ENCODE results near the gene LCTL.
"Not testable (repeated sequence)": the region's sequence is repeated elsewhere in the genome, so short reads cannot be mapped to it uniquely, and the experiment has no call there.

Gene LCTL

GRCh38 chr15:66592505-66593218, 26.9 kb upstream of the LCTL start:
- DNase-seq: no peak
- no peaks in the 10 kb centered on the region for H3K4me1 ChIP-seq (ENCODE audit: control insufficient read depth, insufficient read depth, low read length, poor library complexity, severe bottlenecking)

GRCh38 chr15:66591322-66591862, 25.6 kb upstream of the LCTL start:
- Histone ChIP-seq H3K4me1 (ENCODE audit: control insufficient read depth, insufficient read depth, low read length, poor library complexity, severe bottlenecking) (no peaks in the 10 kb centered on the region), H3K9me3 (ENCODE audit: control insufficient read depth, low read length) (no peaks in the 10 kb centered on the region), H3K4me3 (ENCODE audit: insufficient read depth, low read depth, low read length, poor library complexity, severe bottlenecking) (no peak overlapping the region), H3K36me3 (ENCODE audit: control insufficient read depth, insufficient read depth, low read length) (no peaks in the 10 kb centered on the region), H3K27ac (ENCODE audit: insufficient read depth, low read length, poor library complexity, severe bottlenecking) (no peak overlapping the region), H3K27me3 (replicated peaks; ENCODE audit: control insufficient read depth, insufficient read depth, low read length, poor library complexity, severe bottlenecking) (peaks cover 6% of the 10 kb centered on the region)
- DNase-seq: no peak

More at GRCh38 chr15:66592505-66593218, 26.9 kb upstream of the LCTL start:
- H3K36me3 ChIP-seq (ENCODE audit: control insufficient read depth, insufficient read depth, low read length): no peaks in the 10 kb centered on the region
- H3K4me3 ChIP-seq (ENCODE audit: insufficient read depth, low read depth, low read length, poor library complexity, severe bottlenecking): no peak overlapping the region
- H3K27me3 ChIP-seq (replicated peaks; ENCODE audit: control insufficient read depth, insufficient read depth, low read length, poor library complexity, severe bottlenecking): peaks cover 3% of the 10 kb centered on the region
- no peak overlapping the region for H3K27ac ChIP-seq (ENCODE audit: insufficient read depth, low read length, poor library complexity, severe bottlenecking)
- H3K9me3 ChIP-seq (ENCODE audit: control insufficient read depth, low read length): no peaks in the 10 kb centered on the region

- H3K27ac ChIP-seq (ENCODE audit: insufficient read depth, low read length, poor library complexity, severe bottlenecking): no peak overlapping the region
- H3K4me1 ChIP-seq (ENCODE audit: control insufficient read depth, insufficient read depth, low read length, poor library complexity, severe bottlenecking): no peaks in the 10 kb centered on the region
- H3K36me3 ChIP-seq (ENCODE audit: control insufficient read depth, insufficient read depth, low read length): no peaks in the 10 kb centered on the region
- no peak overlapping the region for H3K4me3 ChIP-seq (ENCODE audit: insufficient read depth, low read depth, low read length, poor library complexity, severe bottlenecking)
- H3K9me3 ChIP-seq (ENCODE audit: control insufficient read depth, low read length): no peaks in the 10 kb centered on the region
- peaks cover 6% of the 10 kb centered on the region for H3K27me3 ChIP-seq (replicated peaks; ENCODE audit: control insufficient read depth, insufficient read depth, low read length, poor library complexity, severe bottlenecking)
- no peak for DNase-seq
These were observed 24.6 kb upstream of the LCTL start for GRCh38 chr15:66590435-66590834.

GRCh38 chr15:66589429-66589828, 23.6 kb upstream of the LCTL start:
- H3K4me1 ChIP-seq (ENCODE audit: control insufficient read depth, insufficient read depth, low read length, poor library complexity, severe bottlenecking); H3K27ac ChIP-seq (ENCODE audit: insufficient read depth, low read length, poor library complexity, severe bottlenecking); H3K27me3 ChIP-seq (replicated peaks; ENCODE audit: control insufficient read depth, insufficient read depth, low read length, poor library complexity, severe bottlenecking); H3K4me3 ChIP-seq (ENCODE audit: insufficient read depth, low read depth, low read length, poor library complexity, severe bottlenecking); H3K9me3 ChIP-seq (ENCODE audit: control insufficient read depth, low read length); H3K36me3 ChIP-seq (ENCODE audit: control insufficient read depth, insufficient read depth, low read length); DNase-seq: not testable (repeated sequence)

- Histone ChIP-seq H3K9me3 (ENCODE audit: control insufficient read depth, low read length) (no peaks in the 10 kb centered on the region), H3K36me3 (ENCODE audit: control insufficient read depth, insufficient read depth, low read length) (no peaks in the 10 kb centered on the region), H3K4me1 (ENCODE audit: control insufficient read depth, insufficient read depth, low read length, poor library complexity, severe bottlenecking) (no peaks in the 10 kb centered on the region), H3K4me3 (ENCODE audit: insufficient read depth, low read depth, low read length, poor library complexity, severe bottlenecking) (no peak overlapping the region), H3K27ac (ENCODE audit: insufficient read depth, low read length, poor library complexity, severe bottlenecking) (no peak overlapping the region), H3K27me3 (replicated peaks; ENCODE audit: control insufficient read depth, insufficient read depth, low read length, poor library complexity, severe bottlenecking) (peaks cover 6% of the 10 kb centered on the region)
- DNase-seq: no peak
These were observed 23.2 kb upstream of the LCTL start for GRCh38 chr15:66588971-66589370.

GRCh38 chr15:66588537-66588936, 22.7 kb upstream of the LCTL start:
- H3K4me3 ChIP-seq (ENCODE audit: insufficient read depth, low read depth, low read length, poor library complexity, severe bottlenecking): no peak overlapping the region
- peaks cover 6% of the 10 kb centered on the region for H3K27me3 ChIP-seq (replicated peaks; ENCODE audit: control insufficient read depth, insufficient read depth, low read length, poor library complexity, severe bottlenecking)
- DNase-seq: no peak
- H3K4me1 ChIP-seq (ENCODE audit: control insufficient read depth, insufficient read depth, low read length, poor library complexity, severe bottlenecking): no peaks in the 10 kb centered on the region
- H3K27ac ChIP-seq (ENCODE audit: insufficient read depth, low read length, poor library complexity, severe bottlenecking): no peak overlapping the region
- no peaks in the 10 kb centered on the region for H3K9me3 ChIP-seq (ENCODE audit: control insufficient read depth, low read length)
- H3K36me3 ChIP-seq (ENCODE audit: control insufficient read depth, insufficient read depth, low read length): no peaks in the 10 kb centered on the region

- Histone ChIP-seq H3K27ac (ENCODE audit: insufficient read depth, low read length, poor library complexity, severe bottlenecking) (no peak overlapping the region), H3K4me1 (ENCODE audit: control insufficient read depth, insufficient read depth, low read length, poor library complexity, severe bottlenecking) (no peaks in the 10 kb centered on the region), H3K9me3 (ENCODE audit: control insufficient read depth, low read length) (no peaks in the 10 kb centered on the region), H3K36me3 (ENCODE audit: control insufficient read depth, insufficient read depth, low read length) (no peaks in the 10 kb centered on the region), H3K4me3 (ENCODE audit: insufficient read depth, low read depth, low read length, poor library complexity, severe bottlenecking) (no peak overlapping the region), H3K27me3 (replicated peaks; ENCODE audit: control insufficient read depth, insufficient read depth, low read length, poor library complexity, severe bottlenecking) (peaks cover 6% of the 10 kb centered on the region)
- no peak for DNase-seq
These were observed 22.0 kb upstream of the LCTL start for GRCh38 chr15:66587749-66588148.

GRCh38 chr15:66587020-66587419, 21.2 kb upstream of the LCTL start:
- Histone ChIP-seq H3K4me1 (ENCODE audit: control insufficient read depth, insufficient read depth, low read length, poor library complexity, severe bottlenecking) (no peaks in the 10 kb centered on the region), H3K36me3 (ENCODE audit: control insufficient read depth, insufficient read depth, low read length) (no peaks in the 10 kb centered on the region), H3K9me3 (ENCODE audit: control insufficient read depth, low read length) (no peaks in the 10 kb centered on the region), H3K27me3 (replicated peaks; ENCODE audit: control insufficient read depth, insufficient read depth, low read length, poor library complexity, severe bottlenecking) (peaks cover 6% of the 10 kb centered on the region), H3K4me3 (ENCODE audit: insufficient read depth, low read depth, low read length, poor library complexity, severe bottlenecking) (no peak overlapping the region), H3K27ac (ENCODE audit: insufficient read depth, low read length, poor library complexity, severe bottlenecking) (no peak overlapping the region)
- DNase-seq: no peak

- Histone ChIP-seq H3K27me3 (replicated peaks; ENCODE audit: control insufficient read depth, insufficient read depth, low read length, poor library complexity, severe bottlenecking) (peaks cover 6% of the 10 kb centered on the region), H3K9me3 (ENCODE audit: control insufficient read depth, low read length) (no peaks in the 10 kb centered on the region), H3K4me3 (ENCODE audit: insufficient read depth, low read depth, low read length, poor library complexity, severe bottlenecking) (no peak overlapping the region), H3K36me3 (ENCODE audit: control insufficient read depth, insufficient read depth, low read length) (no peaks in the 10 kb centered on the region), H3K4me1 (ENCODE audit: control insufficient read depth, insufficient read depth, low read length, poor library complexity, severe bottlenecking) (no peaks in the 10 kb centered on the region), H3K27ac (ENCODE audit: insufficient read depth, low read length, poor library complexity, severe bottlenecking) (no peak overlapping the region)
- no peak for DNase-seq
These were observed 20.6 kb upstream of the LCTL start for GRCh38 chr15:66586155-66586976.

GRCh38 chr15:66581972-66582537, 16.3 kb upstream of the LCTL start:
- no peaks in the 10 kb centered on the region for H3K9me3 ChIP-seq (ENCODE audit: control insufficient read depth, low read length)
- no peak for DNase-seq
- H3K4me3 ChIP-seq (ENCODE audit: insufficient read depth, low read depth, low read length, poor library complexity, severe bottlenecking): no peak overlapping the region
- H3K4me1 ChIP-seq (ENCODE audit: control insufficient read depth, insufficient read depth, low read length, poor library complexity, severe bottlenecking): no peaks in the 10 kb centered on the region
- H3K36me3 ChIP-seq (ENCODE audit: control insufficient read depth, insufficient read depth, low read length): no peaks in the 10 kb centered on the region
- H3K27me3 ChIP-seq (replicated peaks; ENCODE audit: control insufficient read depth, insufficient read depth, low read length, poor library complexity, severe bottlenecking): no peaks in the 10 kb centered on the region
- no peak overlapping the region for H3K27ac ChIP-seq (ENCODE audit: insufficient read depth, low read length, poor library complexity, severe bottlenecking)

Data from effector memory CD4-positive, alpha-beta T cell (primary cell).